Panc1 (cell line): ENCODE results near the gene KIRREL3. TPM values are rescaled to one million over a fixed set of nuclear protein-coding genes. Genes with fewer than 3 reads are reported as not detected.

ENCODE experiments used
- ATAC-seq: fragments of 200-7000 bp; cut with Tn5 transposase; 2 replicates; pipeline ENCODE4 v1.9.1; 2020; ENCODE audit warnings: mild to moderate bottlenecking, moderate library complexity
- BruUV-seq: library from RNA; stranded (reverse); fragments of 400-500 nt; replicated peaks from 2 replicates; lab custom pipeline; 2021; lab: Mats Ljungman, UMichigan
- CTCF ChIA-PET: fragments of 300-600 bp; sonication (Branson Sonifier 250); formaldehyde crosslinking; loops from one replicate; lab custom pipeline; 2022; ENCODE audit warnings: antibody characterized with exemption; lab: Charles Lee
- POLR2A ChIA-PET: fragments of 300-600 bp; sonication (Branson Sonifier 250); formaldehyde crosslinking; loops from one replicate; lab custom pipeline; 2022; ENCODE audit warnings: antibody characterized with exemption; lab: Charles Lee
- DNase-seq: peaks from one replicate; pipeline ENCODE4 v3.0.0-alpha.2; 2010; ENCODE audit warnings: low read depth, low spot score
- H3K27ac ChIP-seq: 2 replicates; pipeline ENCODE4 v1.5.1; 2011; ENCODE audit warnings: mild to moderate bottlenecking, low read length, inconsistent platforms
- H3K27me3 ChIP-seq: fragments of 200-500 bp; sonication (Bioruptor generic); 2 replicates; pipeline ENCODE4 v1.6.0; 2014; ENCODE audit warnings: low read length, inconsistent platforms; ENCODE audit not compliant: control insufficient read depth, insufficient read depth
- H3K36me3 ChIP-seq: fragments of 200-500 bp; sonication (Bioruptor generic); 2 replicates; pipeline ENCODE4 v1.5.1; 2014; ENCODE audit warnings: inconsistent platforms, mild to moderate bottlenecking, low read length, moderate library complexity; ENCODE audit not compliant: control insufficient read depth, insufficient read depth
- H3K4me1 ChIP-seq: 2 replicates; pipeline ENCODE4 v1.5.1; 2011; ENCODE audit warnings: inconsistent platforms, mild to moderate bottlenecking, low read length, moderate library complexity; ENCODE audit not compliant: control insufficient read depth, insufficient read depth
- H3K4me3 ChIP-seq, 2 experiments: 2 replicates each; pipeline ENCODE4 v1.5.1; 2011 to 2012; ENCODE audit warnings: low read depth in 2 of 2, low read length in 2 of 2, mild to moderate bottlenecking in 2 of 2, inconsistent platforms in 1 of 2, moderate library complexity in 1 of 2
- H3K9me3 ChIP-seq: fragments of 200-500 bp; sonication (Bioruptor generic); 2 replicates; pipeline ENCODE4 v1.5.1; 2014; ENCODE audit warnings: low read depth, mild to moderate bottlenecking, inconsistent platforms, low read length, moderate library complexity; ENCODE audit not compliant: control insufficient read depth, insufficient read depth
- POLR2AphosphoS5 ChIP-seq: IDR thresholded peaks from 2 replicates; pipeline ENCODE4 v1.6.1; 2012; ENCODE audit warnings: mild to moderate bottlenecking, low read depth, low read length, moderate library complexity
- SIN3A ChIP-seq: IDR thresholded peaks from 2 replicates; pipeline ENCODE4 v1.6.1; 2012; ENCODE audit warnings: low read depth, mild to moderate bottlenecking, low read length, moderate library complexity, borderline replicate concordance; ENCODE audit not compliant: insufficient read depth
- TCF7L2 ChIP-seq: IDR thresholded peaks from 2 replicates; pipeline ENCODE4 v1.6.1; 2011; ENCODE audit warnings: mild to moderate bottlenecking, low read depth, low read length, inconsistent platforms
- in situ Hi-C: cut with HindIII; loops from 2 replicates; pipeline ENCODE4 v1.10.0; 2016; ENCODE audit warnings: low sequenced_read_pairs, low pct_unique_long_range_greater_than_20kb
- intact Hi-C: fragments of 100-400 bp; cut with micrococcal nuclease; formaldehyde crosslinking; loops from one replicate; pipeline ENCODE4 v1.10.0; 2022; ENCODE audit not compliant: unreplicated experiment
- total RNA-seq: library from RNA; stranded (reverse); gene quantifications from one replicate; pipeline ENCODE4 v1.2.1, GENCODE V29; 2021; ENCODE audit not compliant: unreplicated experiment
- TF ChIP-seq, protein P1 (sequence below), 2 experiments: IDR thresholded peaks; 2 replicates each; pipeline ENCODE4 v1.6.1; 2011 to 2012; ENCODE audit warnings: low read depth in 2 of 2, control low read depth in 1 of 2, low read length in 1 of 2, mild to moderate bottlenecking in 1 of 2, moderate library complexity in 1 of 2; ENCODE audit not compliant: insufficient read depth in 1 of 2
- TF ChIP-seq, protein P2 (sequence below): fragments of 450-650 bp; IDR thresholded peaks from 2 replicates; pipeline ENCODE4 v1.5.1; 2017; ENCODE audit warnings: mild to moderate bottlenecking

The KIRREL3 gene
- total RNA-seq, 1 experiment from 2014 or later: 0.36 TPM

DNA sequence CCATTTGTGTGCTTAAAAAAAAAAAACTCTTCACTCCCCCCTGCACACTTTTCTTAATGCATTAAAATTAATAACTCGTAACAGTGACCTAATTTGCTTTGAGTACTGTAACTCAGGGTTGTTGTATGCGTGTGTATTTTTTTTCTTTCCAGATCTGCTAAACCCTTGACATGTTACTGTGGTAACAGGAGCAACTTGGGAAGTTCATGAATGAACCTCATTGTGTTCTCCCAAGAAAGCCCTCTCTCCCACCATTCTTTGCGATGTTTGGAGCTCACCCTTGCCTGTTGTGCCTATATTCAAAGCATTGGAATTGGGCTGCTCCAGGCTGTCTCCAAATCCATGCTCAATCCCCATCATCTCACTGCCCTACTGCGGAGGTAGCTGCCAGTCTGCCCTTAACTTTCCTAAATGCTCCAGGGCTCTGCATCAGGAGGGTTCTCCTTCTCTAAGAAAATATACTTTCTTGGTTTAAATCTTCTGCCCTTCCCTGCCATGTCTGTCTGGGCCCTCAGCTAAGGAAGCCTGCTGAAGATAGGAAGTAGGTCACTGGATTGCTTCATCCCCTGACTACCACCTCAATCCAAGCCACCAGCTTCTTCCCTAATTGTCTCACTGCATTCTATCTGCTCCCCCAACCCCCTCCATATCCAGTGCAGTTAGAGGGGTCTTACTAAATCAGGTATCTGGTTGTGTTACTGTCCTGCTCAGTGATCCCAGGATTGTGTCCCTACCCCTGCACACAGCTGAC lies 70.3 kb downstream of the KIRREL3 start:
- no peak overlapping the region for H3K4me3 ChIP-seq
- in situ Hi-C loops: no loop called here
- CTCF ChIA-PET: no interaction called here
- POLR2A ChIA-PET: no interaction called here
- H3K27ac ChIP-seq: no peak overlapping the region
- peaks cover 3% of the 10 kb centered on the region; the same call in 1 of the 2 replicates for H3K27me3 ChIP-seq
- intact Hi-C loops: no loop called here
- no TSS peak for BruUV-seq
- no peak for TF ChIP-seq TCF7L2
- TF ChIP-seq, protein P1, sequence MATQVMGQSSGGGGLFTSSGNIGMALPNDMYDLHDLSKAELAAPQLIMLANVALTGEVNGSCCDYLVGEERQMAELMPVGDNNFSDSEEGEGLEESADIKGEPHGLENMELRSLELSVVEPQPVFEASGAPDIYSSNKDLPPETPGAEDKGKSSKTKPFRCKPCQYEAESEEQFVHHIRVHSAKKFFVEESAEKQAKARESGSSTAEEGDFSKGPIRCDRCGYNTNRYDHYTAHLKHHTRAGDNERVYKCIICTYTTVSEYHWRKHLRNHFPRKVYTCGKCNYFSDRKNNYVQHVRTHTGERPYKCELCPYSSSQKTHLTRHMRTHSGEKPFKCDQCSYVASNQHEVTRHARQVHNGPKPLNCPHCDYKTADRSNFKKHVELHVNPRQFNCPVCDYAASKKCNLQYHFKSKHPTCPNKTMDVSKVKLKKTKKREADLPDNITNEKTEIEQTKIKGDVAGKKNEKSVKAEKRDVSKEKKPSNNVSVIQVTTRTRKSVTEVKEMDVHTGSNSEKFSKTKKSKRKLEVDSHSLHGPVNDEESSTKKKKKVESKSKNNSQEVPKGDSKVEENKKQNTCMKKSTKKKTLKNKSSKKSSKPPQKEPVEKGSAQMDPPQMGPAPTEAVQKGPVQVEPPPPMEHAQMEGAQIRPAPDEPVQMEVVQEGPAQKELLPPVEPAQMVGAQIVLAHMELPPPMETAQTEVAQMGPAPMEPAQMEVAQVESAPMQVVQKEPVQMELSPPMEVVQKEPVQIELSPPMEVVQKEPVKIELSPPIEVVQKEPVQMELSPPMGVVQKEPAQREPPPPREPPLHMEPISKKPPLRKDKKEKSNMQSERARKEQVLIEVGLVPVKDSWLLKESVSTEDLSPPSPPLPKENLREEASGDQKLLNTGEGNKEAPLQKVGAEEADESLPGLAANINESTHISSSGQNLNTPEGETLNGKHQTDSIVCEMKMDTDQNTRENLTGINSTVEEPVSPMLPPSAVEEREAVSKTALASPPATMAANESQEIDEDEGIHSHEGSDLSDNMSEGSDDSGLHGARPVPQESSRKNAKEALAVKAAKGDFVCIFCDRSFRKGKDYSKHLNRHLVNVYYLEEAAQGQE (IDR thresholded peaks at IDR 0.05; ENCODE audit: insufficient read depth in 1 of 2, low read depth in 2 of 2, low read length in 1 of 2): no peak
- TF ChIP-seq, protein P2, sequence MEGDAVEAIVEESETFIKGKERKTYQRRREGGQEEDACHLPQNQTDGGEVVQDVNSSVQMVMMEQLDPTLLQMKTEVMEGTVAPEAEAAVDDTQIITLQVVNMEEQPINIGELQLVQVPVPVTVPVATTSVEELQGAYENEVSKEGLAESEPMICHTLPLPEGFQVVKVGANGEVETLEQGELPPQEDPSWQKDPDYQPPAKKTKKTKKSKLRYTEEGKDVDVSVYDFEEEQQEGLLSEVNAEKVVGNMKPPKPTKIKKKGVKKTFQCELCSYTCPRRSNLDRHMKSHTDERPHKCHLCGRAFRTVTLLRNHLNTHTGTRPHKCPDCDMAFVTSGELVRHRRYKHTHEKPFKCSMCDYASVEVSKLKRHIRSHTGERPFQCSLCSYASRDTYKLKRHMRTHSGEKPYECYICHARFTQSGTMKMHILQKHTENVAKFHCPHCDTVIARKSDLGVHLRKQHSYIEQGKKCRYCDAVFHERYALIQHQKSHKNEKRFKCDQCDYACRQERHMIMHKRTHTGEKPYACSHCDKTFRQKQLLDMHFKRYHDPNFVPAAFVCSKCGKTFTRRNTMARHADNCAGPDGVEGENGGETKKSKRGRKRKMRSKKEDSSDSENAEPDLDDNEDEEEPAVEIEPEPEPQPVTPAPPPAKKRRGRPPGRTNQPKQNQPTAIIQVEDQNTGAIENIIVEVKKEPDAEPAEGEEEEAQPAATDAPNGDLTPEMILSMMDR: no peak
- TF ChIP-seq POLR2AphosphoS5: no peak
- TF ChIP-seq SIN3A: no peak
- H3K36me3 ChIP-seq: no peaks in the 10 kb centered on the region
- H3K4me1 ChIP-seq: no peaks in the 10 kb centered on the region
- no peaks in the 10 kb centered on the region for H3K9me3 ChIP-seq
- DNase-seq (no peak), ATAC-seq (no peak)

DNA sequence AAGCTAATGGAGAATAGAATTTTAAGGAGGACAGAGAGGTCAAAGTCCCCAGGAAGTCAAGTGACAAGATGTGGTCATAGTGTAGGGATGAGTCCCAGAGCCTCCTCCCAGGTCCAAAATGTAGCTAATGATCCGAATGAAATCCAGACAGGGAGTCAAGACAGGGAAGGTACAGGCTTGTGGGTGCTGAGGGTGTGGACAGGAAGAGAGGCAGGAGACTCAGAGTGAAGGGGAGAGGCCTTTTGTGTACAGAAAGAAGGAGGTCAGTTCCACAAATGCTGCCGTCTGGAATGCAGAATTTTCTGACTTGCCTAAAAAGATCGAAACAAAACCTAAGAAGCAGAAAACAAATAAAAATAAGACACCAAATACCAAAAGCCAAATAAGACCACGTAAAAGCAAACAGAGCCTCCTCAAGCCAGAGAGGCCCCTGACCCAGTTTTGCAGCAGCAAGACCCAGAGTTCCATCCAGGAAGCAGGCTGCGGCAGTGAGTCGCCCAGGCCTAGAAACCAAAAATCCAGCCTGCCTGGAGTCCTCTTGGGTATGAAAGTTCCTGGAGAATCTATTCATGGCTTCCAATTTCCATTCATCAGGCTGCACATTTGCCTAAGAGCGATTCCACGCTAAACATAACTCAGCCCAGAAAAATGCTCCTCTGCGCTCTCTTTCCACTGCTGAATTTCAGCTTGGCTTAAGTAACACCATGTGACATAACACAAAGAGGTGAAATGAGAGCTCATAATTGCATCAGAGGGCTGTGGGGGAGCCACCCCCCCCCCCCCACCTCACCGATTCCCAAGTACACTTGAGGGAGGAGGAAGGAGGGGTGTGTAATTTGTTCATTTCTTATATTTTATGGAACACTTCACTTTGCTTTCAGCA lies 71.2 kb downstream of the KIRREL3 start:
- Histone ChIP-seq H3K27ac (no peak overlapping the region), H3K4me3 (no peak overlapping the region), H3K27me3 (peaks cover 3% of the 10 kb centered on the region; the same call in 1 of the 2 replicates), H3K4me1 (no peaks in the 10 kb centered on the region), H3K9me3 (no peaks in the 10 kb centered on the region), H3K36me3 (no peaks in the 10 kb centered on the region)
- CTCF ChIA-PET: no interaction called here
- TF ChIP-seq, protein P2: no peak
- TF ChIP-seq SIN3A (no peak), TCF7L2 (no peak), POLR2AphosphoS5 (no peak)
- TF ChIP-seq, protein P1 (IDR thresholded peaks at IDR 0.05; ENCODE audit: insufficient read depth in 1 of 2, low read depth in 2 of 2, low read length in 1 of 2): no peak
- POLR2A ChIA-PET: no interaction called here
- intact Hi-C loops: no loop called here
- DNase-seq (no peak), ATAC-seq (no peak)
- BruUV-seq: no TSS peak
- in situ Hi-C loops: no loop called here
